Measurements from ENCODE around the gene MORN1. TPM values are rescaled to one million over a fixed set of nuclear protein-coding genes. Genes with fewer than 3 reads are reported as not detected.
"Not testable (repeated sequence)": the region's sequence is repeated elsewhere in the genome, so short reads cannot be mapped to it uniquely, and the experiment has no call there.

MORN1 gene
- total RNA-seq, 2 donors from 2014 or later: 4.0 to 7.5 TPM

GRCh38 chr1:2337501-2337900, 53.9 kb downstream of the MORN1 start:
- no peak for DNase-seq (ENCODE audit: low spot score)
- Mint-ChIP-seq H3K9me3 (no peaks in the 10 kb centered on the region), H3K27ac (no peak overlapping the region), H3K4me3 (no peak overlapping the region), H3K36me3 (no peaks in the 10 kb centered on the region), H3K27me3 (no peaks in the 10 kb centered on the region), H3K4me1 (ENCODE audit: low read depth in 2 of 2) (peaks cover 0 to 5% of the 10 kb centered on the region in 2 donors)
- no peak for ATAC-seq

- Mint-ChIP-seq H3K27ac (no peak overlapping the region), H3K9me3 (no peaks in the 10 kb centered on the region), H3K4me1 (ENCODE audit: low read depth in 2 of 2) (peaks cover 0 to 5% of the 10 kb centered on the region in 2 donors), H3K4me3 (no peak overlapping the region), H3K36me3 (no peaks in the 10 kb centered on the region), H3K27me3 (no peaks in the 10 kb centered on the region)
- ATAC-seq (no peak), DNase-seq (ENCODE audit: low spot score) (no peak)
Measured at GRCh38 chr1:2337081-2337480, 54.3 kb downstream of the MORN1 start.

- no peak overlapping the region for H3K27ac Mint-ChIP-seq
- peaks cover 0 to 5% of the 10 kb centered on the region in 2 donors for H3K4me1 Mint-ChIP-seq (ENCODE audit: low read depth in 2 of 2)
- DNase-seq (ENCODE audit: low spot score): no peak
- no peaks in the 10 kb centered on the region for H3K9me3 Mint-ChIP-seq
- no peaks in the 10 kb centered on the region for H3K36me3 Mint-ChIP-seq
- no peak for ATAC-seq
- no peak overlapping the region for H3K4me3 Mint-ChIP-seq
- no peaks in the 10 kb centered on the region for H3K27me3 Mint-ChIP-seq
Measured at GRCh38 chr1:2336499-2336898, 54.9 kb downstream of the MORN1 start.

- no peak for DNase-seq (ENCODE audit: low spot score)
- no peaks in the 10 kb centered on the region for H3K9me3 Mint-ChIP-seq
- H3K27me3 Mint-ChIP-seq: no peaks in the 10 kb centered on the region
- H3K36me3 Mint-ChIP-seq: no peaks in the 10 kb centered on the region
- ATAC-seq: no peak
- no peak overlapping the region for H3K27ac Mint-ChIP-seq
- no peak overlapping the region for H3K4me3 Mint-ChIP-seq
- H3K4me1 Mint-ChIP-seq (ENCODE audit: low read depth in 2 of 2): peaks cover 0 to 5% of the 10 kb centered on the region in 2 donors
Measured at GRCh38 chr1:2335721-2336455, 55.5 kb downstream of the MORN1 start.

- DNase-seq (ENCODE audit: low spot score): no peak
- H3K27me3 Mint-ChIP-seq: no peaks in the 10 kb centered on the region
- ATAC-seq: no peak
- no peaks in the 10 kb centered on the region for H3K36me3 Mint-ChIP-seq
- H3K4me1 Mint-ChIP-seq (ENCODE audit: low read depth in 2 of 2): peaks cover 0 to 3% of the 10 kb centered on the region in 2 donors
- H3K27ac Mint-ChIP-seq: no peak overlapping the region
- no peaks in the 10 kb centered on the region for H3K9me3 Mint-ChIP-seq
- no peak overlapping the region for H3K4me3 Mint-ChIP-seq
Measured at GRCh38 chr1:2334883-2335534, 56.3 kb downstream of the MORN1 start.

GRCh38 chr1:2334366-2334765, 57.0 kb downstream of the MORN1 start:
- H3K4me1 Mint-ChIP-seq (ENCODE audit: low read depth in 2 of 2): peaks cover 0 to 3% of the 10 kb centered on the region in 2 donors
- no peaks in the 10 kb centered on the region for H3K9me3 Mint-ChIP-seq
- no peaks in the 10 kb centered on the region for H3K36me3 Mint-ChIP-seq
- no peak overlapping the region for H3K4me3 Mint-ChIP-seq
- H3K27me3 Mint-ChIP-seq: no peaks in the 10 kb centered on the region
- no peak for DNase-seq (ENCODE audit: low spot score)
- H3K27ac Mint-ChIP-seq: no peak overlapping the region
- no peak for ATAC-seq

GRCh38 chr1:2331580-2331979, 59.8 kb downstream of the MORN1 start:
- H3K36me3 Mint-ChIP-seq, ATAC-seq, H3K27ac Mint-ChIP-seq: not testable (repeated sequence)

GRCh38 chr1:2331200-2331544, 60.2 kb downstream of the MORN1 start:
- H3K36me3 Mint-ChIP-seq: no peaks in the 10 kb centered on the region
- no peaks in the 10 kb centered on the region for H3K27me3 Mint-ChIP-seq
- no peak overlapping the region for H3K4me3 Mint-ChIP-seq
- ATAC-seq (no peak), DNase-seq (ENCODE audit: low spot score) (no peak)
- no peak overlapping the region for H3K27ac Mint-ChIP-seq
- peaks cover 0 to 5% of the 10 kb centered on the region in 2 donors for H3K4me1 Mint-ChIP-seq (ENCODE audit: low read depth in 2 of 2)
- no peaks in the 10 kb centered on the region for H3K9me3 Mint-ChIP-seq

More at GRCh38 chr1:2331580-2331979, 59.8 kb downstream of the MORN1 start:
- not testable (repeated sequence) for H3K4me3 Mint-ChIP-seq; DNase-seq (ENCODE audit: low spot score); H3K27me3 Mint-ChIP-seq; H3K4me1 Mint-ChIP-seq (ENCODE audit: low read depth in 2 of 2); H3K9me3 Mint-ChIP-seq

- Mint-ChIP-seq H3K27me3 (no peaks in the 10 kb centered on the region), H3K4me1 (ENCODE audit: low read depth in 2 of 2) (peaks cover 0 to 5% of the 10 kb centered on the region in 2 donors), H3K4me3 (no peak overlapping the region), H3K36me3 (no peaks in the 10 kb centered on the region), H3K9me3 (no peaks in the 10 kb centered on the region), H3K27ac (no peak overlapping the region)
- DNase-seq (ENCODE audit: low spot score) (no peak), ATAC-seq (no peak)
Measured at GRCh38 chr1:2330519-2331199, 60.7 kb downstream of the MORN1 start.

- DNase-seq (ENCODE audit: low spot score): no peak
- Mint-ChIP-seq H3K9me3 (no peaks in the 10 kb centered on the region), H3K36me3 (no peaks in the 10 kb centered on the region), H3K27ac (no peak overlapping the region), H3K4me1 (ENCODE audit: low read depth in 2 of 2) (peaks cover 2 to 5% of the 10 kb centered on the region in 2 donors), H3K4me3 (no peak overlapping the region), H3K27me3 (peaks cover 0 to 2% of the 10 kb centered on the region in 2 donors)
- no peak for ATAC-seq
Measured at GRCh38 chr1:2330035-2330434, 61.3 kb downstream of the MORN1 start.

- H3K36me3 Mint-ChIP-seq: no peaks in the 10 kb centered on the region
- H3K27ac Mint-ChIP-seq: no peak overlapping the region
- peaks cover 0 to 3% of the 10 kb centered on the region in 2 donors for H3K27me3 Mint-ChIP-seq
- DNase-seq (ENCODE audit: low spot score) (no peak), ATAC-seq (no peak)
- H3K9me3 Mint-ChIP-seq: no peaks in the 10 kb centered on the region
- peaks cover 2 to 5% of the 10 kb centered on the region in 2 donors for H3K4me1 Mint-ChIP-seq (ENCODE audit: low read depth in 2 of 2)
- no peak overlapping the region for H3K4me3 Mint-ChIP-seq
Measured at GRCh38 chr1:2328676-2329455, 62.5 kb downstream of the MORN1 start.

- H3K4me3 Mint-ChIP-seq: no peak overlapping the region
- no peak for ATAC-seq
- no peak overlapping the region for H3K27ac Mint-ChIP-seq
- no peaks in the 10 kb centered on the region for H3K36me3 Mint-ChIP-seq
- DNase-seq (ENCODE audit: low spot score): no peak
- H3K27me3 Mint-ChIP-seq: peaks cover 0 to 3% of the 10 kb centered on the region in 2 donors
- no peaks in the 10 kb centered on the region for H3K9me3 Mint-ChIP-seq
- H3K4me1 Mint-ChIP-seq (ENCODE audit: low read depth in 2 of 2): peaks cover 2 to 5% of the 10 kb centered on the region in 2 donors
Measured at GRCh38 chr1:2327841-2328240, 63.5 kb downstream of the MORN1 start.

GRCh38 chr1:2327162-2327561, 64.2 kb downstream of the MORN1 start:
- H3K4me1 Mint-ChIP-seq (ENCODE audit: low read depth in 2 of 2); H3K9me3 Mint-ChIP-seq; H3K27me3 Mint-ChIP-seq; H3K27ac Mint-ChIP-seq; ATAC-seq; H3K4me3 Mint-ChIP-seq; H3K36me3 Mint-ChIP-seq; DNase-seq (ENCODE audit: low spot score): not testable (repeated sequence)

Data from natural killer cell treated with Interleukin-12 subunit alpha and Interleukin-12 subunit beta and Interleukin-15 and Interleukin-18, amount 100 ng/mL, for 72 hours (primary cell).